IPS-18a (cell line): ENCODE measurements around the gene TP63.

Experiments
- H3K27ac ChIP-seq: one replicate; pipeline ENCODE4 v1.5.1; 2013; ENCODE audit warnings: low read length
- H3K27me3 ChIP-seq: one replicate; pipeline ENCODE4 v1.6.1; 2013; ENCODE audit warnings: mild to moderate bottlenecking, low read length; ENCODE audit not compliant: control insufficient read depth, insufficient read depth
- H3K36me3 ChIP-seq: one replicate; pipeline ENCODE4 v1.6.1; 2013; ENCODE audit warnings: low read depth, low read length; ENCODE audit not compliant: control insufficient read depth
- H3K4me1 ChIP-seq: one replicate; pipeline ENCODE4 v1.6.1; 2013; ENCODE audit warnings: low read depth, low read length; ENCODE audit not compliant: control insufficient read depth
- H3K4me3 ChIP-seq: one replicate; pipeline ENCODE4 v1.5.1; 2013; ENCODE audit warnings: low read length
- H3K9ac ChIP-seq: one replicate; pipeline ENCODE4 v1.6.1; 2013; ENCODE audit warnings: mild to moderate bottlenecking, low read length, moderate library complexity
- H3K9me3 ChIP-seq: one replicate; pipeline ENCODE4 v1.6.1; 2013; ENCODE audit warnings: low read depth, low read length; ENCODE audit not compliant: control insufficient read depth

TP63 gene

DNA sequence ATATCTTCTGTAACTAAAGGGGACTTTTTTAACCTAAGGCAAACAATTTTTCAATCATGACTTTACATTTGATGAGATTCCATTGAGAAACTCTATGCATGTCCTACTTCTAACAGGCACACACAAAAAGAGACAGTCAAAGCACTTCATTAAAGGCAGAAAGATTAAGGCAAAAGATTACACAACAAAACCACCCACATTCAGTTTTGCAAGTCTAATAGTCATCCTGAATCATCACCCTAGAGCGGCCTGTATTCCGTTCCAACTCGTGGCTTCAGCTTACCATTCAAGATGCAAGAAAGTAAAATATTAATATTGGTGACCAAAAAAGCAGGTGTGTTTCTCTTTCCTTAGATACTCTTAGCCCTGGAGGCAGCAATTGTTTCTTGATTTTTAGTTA, 283.6 kb downstream of the TP63 start:
- Histone ChIP-seq H3K4me1 (no peaks in the 10 kb centered on the region), H3K27me3 (no peaks in the 10 kb centered on the region), H3K27ac (no peak overlapping the region), H3K4me3 (no peak overlapping the region), H3K9me3 (no peaks in the 10 kb centered on the region), H3K36me3 (no peaks in the 10 kb centered on the region), H3K9ac (no peak overlapping the region)

DNA sequence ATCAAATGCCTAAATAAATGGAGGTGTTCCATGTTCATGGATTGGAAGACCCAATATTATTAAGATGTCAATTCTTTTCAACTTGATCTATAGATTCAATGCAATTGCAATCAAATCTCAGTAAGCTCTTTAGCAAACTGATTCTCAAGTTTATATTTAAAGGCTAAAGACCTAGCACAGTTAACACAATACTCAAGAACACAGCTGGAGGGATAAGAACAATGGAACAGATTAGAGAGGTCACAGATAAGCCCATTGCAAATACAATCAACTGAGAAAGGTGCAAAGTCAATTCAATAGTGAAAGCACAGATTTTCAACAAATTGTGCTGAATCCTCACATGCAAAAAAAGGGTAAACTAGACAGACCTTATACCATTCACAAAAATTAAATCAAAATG, 290.6 kb downstream of the TP63 start:
- Histone ChIP-seq H3K9ac (no peak overlapping the region), H3K9me3 (no peaks in the 10 kb centered on the region), H3K27ac (no peak overlapping the region), H3K36me3 (no peaks in the 10 kb centered on the region), H3K27me3 (no peaks in the 10 kb centered on the region), H3K4me3 (no peak overlapping the region), H3K4me1 (no peaks in the 10 kb centered on the region)

DNA sequence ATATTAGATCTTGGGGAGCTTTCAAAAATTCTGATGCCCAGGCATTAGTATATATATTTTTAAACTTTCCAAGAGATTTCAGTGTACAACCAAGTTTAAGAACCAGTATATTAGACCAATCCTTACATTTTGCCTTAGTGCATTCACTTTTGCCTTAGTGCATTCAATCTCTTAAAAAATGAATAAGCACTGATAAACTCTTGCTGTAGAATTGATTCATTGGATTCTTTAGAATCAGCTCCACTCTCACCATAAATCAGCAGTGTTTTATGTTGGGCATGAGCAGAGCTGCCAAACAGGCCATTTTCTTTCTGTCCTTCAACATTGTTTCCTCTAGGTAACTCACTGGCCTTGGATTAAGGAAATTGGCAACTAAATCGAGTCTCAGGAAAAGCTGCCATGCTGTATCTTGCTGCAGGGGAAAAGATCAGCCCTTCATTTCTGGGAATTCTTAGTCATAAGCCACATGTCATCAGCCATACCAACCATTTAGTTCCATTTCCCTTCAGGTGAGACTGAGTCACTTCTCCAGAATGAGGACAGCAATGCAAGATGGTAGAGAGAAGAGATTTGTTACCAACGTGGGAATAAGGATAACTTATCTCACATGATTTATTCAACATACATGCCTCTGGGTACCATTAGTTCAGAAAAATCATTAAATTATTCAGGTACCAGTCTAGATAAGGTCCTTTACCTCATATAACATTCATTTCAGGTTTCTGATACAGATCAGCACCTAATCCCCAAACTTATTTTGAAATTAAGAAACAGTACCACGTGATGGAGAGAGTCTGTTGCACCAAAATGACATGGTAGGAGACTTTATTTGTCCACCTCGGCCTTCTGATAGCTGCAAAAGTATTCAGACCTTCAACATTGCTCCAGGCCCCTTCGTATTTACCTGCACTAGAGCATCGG, 297.0 kb downstream of the TP63 start:
- Histone ChIP-seq H3K4me3 (no peak overlapping the region), H3K27me3 (no peaks in the 10 kb centered on the region), H3K4me1 (no peaks in the 10 kb centered on the region), H3K36me3 (no peaks in the 10 kb centered on the region), H3K9ac (no peak overlapping the region), H3K27ac (no peak overlapping the region), H3K9me3 (no peaks in the 10 kb centered on the region)

DNA sequence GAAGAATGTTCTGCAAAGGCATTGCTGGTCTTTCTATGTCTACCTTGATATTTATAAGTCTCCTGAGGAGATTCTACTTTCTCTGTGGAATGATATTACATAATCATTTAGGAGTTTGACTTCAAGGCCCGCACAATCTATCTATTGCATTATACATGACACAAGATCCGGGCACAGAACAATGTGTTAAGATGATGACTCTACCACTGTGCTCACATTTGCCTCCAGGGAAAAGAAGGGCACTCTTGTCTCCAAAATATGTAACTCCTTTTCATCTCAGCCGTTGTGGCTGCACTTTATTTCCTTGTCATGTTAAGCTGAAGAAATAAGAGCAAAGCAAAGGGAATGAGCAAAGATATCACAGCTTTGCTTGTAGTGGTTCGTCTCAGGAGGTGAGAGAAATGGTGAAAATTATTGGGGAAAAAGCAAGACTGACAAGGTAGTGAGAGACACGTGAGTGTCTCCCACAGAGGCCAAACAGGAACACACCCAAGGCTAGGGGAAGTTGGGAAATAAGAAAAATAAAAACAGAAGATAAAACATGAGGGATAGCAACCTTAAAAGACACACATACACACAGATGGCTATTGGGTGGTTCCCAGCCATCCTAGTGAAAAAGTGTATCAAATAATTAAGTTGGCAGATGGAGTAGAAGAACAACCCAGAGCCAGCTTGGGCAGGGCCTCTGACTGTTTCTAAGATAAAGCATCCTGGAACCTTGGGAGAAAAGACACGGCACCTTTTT, 305.2 kb downstream of the TP63 start:
- no peaks in the 10 kb centered on the region for H3K27me3 ChIP-seq
- H3K9ac ChIP-seq, result no peak overlapping the region
- no peaks in the 10 kb centered on the region for H3K36me3 ChIP-seq
- no peaks in the 10 kb centered on the region for H3K4me1 ChIP-seq
- H3K9me3 ChIP-seq, result no peaks in the 10 kb centered on the region
- no peak overlapping the region for H3K27ac ChIP-seq
- H3K4me3 ChIP-seq, result no peak overlapping the region

DNA sequence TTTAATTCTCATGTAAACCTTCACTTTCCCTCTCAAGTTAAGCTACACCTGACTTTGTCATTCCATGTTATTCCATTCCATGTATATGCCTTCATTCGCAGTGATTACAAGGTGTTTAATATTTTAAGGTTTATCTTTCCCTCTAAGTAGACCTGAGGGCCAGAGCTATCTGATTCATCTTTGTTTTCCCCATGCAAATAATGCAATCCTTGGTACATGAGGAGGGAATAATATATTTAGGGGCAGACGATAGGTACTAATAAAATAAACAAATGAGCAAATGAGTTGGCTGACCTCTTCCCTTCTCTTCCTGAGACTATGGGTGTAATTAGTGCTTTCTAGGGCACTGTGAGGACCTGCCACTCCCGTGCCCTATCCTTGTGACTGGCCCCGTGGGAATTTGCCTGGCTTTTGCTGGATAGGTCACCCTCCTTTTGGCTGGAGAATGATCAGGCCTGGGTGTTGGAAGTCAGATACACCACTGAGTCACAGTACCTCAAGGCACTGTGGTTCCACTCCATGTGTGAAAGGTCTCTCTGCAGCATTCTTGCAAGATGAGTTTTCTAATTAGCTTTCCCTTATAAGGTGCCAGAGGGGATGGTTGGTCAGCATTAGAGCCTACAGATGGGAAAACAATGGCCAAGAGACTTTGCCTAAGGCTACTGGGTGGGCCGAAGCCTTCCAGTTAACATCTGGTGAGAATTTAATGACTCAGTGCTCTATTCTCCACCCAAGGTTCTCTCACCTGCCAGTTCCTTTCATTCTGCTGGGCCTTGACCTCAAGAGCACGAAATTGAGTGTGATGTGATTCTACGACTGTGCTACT, 306.3 kb downstream of the TP63 start:
- H3K4me3 ChIP-seq, result no peak overlapping the region
- H3K9me3 ChIP-seq, result no peaks in the 10 kb centered on the region
- no peaks in the 10 kb centered on the region for H3K36me3 ChIP-seq
- no peak overlapping the region for H3K9ac ChIP-seq
- H3K4me1 ChIP-seq, result no peaks in the 10 kb centered on the region
- no peak overlapping the region for H3K27ac ChIP-seq
- no peaks in the 10 kb centered on the region for H3K27me3 ChIP-seq

DNA sequence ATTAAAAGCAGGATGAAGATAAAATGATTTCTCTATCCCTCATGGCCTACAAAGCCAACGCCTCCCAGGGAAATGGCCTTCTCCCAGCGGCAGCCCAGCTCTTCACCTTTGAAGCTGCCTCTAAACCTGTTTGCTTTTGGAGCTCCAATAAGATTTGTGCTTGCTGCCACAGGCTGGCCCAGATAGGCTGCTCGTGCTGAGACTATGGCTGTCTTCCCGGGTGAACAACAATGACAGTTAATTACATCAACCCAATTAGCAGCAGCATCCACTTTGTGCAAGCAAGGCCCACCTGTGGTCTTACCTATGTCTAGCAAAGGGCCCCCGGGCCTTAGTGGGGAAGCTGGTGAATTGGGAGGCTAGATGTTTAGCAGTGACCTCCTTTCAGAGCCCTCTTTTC, 309.9 kb downstream of the TP63 start:
- no peak overlapping the region for H3K27ac ChIP-seq
- no peaks in the 10 kb centered on the region for H3K9me3 ChIP-seq
- no peaks in the 10 kb centered on the region for H3K36me3 ChIP-seq
- no peaks in the 10 kb centered on the region for H3K4me1 ChIP-seq
- H3K4me3 ChIP-seq, result no peak overlapping the region
- H3K9ac ChIP-seq, result no peak overlapping the region
- no peaks in the 10 kb centered on the region for H3K27me3 ChIP-seq

DNA sequence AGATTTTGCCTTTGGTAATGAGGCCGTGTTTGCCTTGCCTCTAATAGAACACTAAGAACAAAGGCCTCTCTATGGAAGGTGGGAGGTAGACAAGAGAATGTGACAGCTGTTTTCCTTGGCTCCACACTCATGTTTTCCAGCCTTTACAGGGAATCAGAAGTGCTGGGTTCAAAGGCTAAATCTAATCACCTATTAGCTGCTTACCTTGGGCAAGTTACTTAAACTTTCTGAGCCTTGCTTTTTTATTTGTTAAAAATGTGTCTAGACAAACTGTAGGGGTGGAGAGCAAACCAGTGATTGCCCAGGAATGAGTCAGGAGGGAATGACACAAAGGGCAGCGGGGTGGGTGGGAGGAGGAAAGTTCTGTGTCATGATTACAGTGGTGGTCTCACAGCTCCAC, 310.5 kb downstream of the TP63 start:
- Histone ChIP-seq H3K27ac (no peak overlapping the region), H3K9me3 (no peaks in the 10 kb centered on the region), H3K36me3 (no peaks in the 10 kb centered on the region), H3K27me3 (no peaks in the 10 kb centered on the region), H3K4me1 (no peaks in the 10 kb centered on the region), H3K4me3 (no peak overlapping the region), H3K9ac (no peak overlapping the region)

DNA sequence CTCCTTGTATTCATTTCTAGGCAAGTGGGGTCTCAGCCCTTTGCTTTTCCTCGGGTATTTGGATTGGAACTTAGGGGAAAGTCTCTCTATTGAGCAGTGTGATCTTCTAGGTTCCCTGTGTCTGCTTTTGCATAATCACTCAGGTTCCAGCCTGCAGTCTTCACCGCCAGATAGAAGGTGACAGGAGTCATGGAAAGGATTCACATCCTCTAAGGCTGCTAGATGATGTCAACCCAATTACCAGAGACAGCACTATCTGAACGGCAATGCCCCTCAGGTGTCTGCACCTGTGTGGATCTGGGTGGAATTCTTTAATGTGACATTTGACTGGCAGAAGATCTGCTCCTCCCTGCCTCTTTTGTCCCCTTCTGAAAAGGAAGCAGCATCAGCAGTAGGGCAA, 311.8 kb downstream of the TP63 start:
- Histone ChIP-seq H3K9ac (no peak overlapping the region), H3K27me3 (no peaks in the 10 kb centered on the region), H3K36me3 (no peaks in the 10 kb centered on the region), H3K4me1 (no peaks in the 10 kb centered on the region), H3K4me3 (no peak overlapping the region), H3K9me3 (no peaks in the 10 kb centered on the region), H3K27ac (no peak overlapping the region)

DNA sequence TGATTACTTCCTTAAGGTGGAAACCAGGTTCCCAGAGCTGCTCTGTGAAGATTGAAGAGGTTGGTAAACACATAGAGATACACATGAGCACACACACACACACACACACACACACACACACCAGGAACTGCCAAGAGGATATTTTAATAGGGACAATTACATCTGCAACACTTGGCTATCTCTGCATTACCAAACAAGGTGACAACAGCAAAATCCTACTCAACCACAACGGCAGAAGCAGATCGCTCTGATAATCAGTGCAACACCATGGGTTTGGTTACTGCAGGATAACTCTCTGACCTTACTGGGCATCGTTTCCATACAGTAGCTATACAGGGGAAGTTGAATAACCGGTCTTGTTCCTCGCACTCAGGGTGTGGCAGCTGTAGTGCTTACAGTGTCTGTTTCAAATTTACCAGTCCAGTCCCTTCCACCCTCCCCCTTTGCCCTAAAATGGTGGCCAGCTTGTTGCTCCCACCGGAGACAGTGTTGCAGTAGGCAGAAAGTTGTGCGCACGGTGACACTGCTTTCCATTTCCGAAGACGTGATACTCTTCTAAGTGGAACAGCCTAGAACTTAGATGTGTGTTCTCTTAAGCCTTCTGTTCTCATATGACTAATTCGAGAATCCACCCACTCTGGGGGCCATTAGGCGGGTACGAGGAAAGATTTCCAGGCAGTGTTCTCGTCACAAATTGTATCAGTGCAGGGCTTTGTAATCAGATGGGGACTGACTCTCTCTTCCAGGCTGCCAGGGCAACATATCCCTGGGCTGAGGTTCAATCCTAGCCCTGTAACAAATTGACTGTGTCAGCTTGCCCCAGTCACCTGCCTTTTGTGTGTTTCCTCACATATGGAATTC, 313.3 kb downstream of the TP63 start:
- H3K4me1 ChIP-seq, result no peaks in the 10 kb centered on the region
- H3K9me3 ChIP-seq, result no peaks in the 10 kb centered on the region
- no peak overlapping the region for H3K9ac ChIP-seq
- H3K27me3 ChIP-seq, result no peaks in the 10 kb centered on the region
- H3K4me3 ChIP-seq, result no peak overlapping the region
- H3K36me3 ChIP-seq, result no peaks in the 10 kb centered on the region
- H3K27ac ChIP-seq, result no peak overlapping the region

DNA sequence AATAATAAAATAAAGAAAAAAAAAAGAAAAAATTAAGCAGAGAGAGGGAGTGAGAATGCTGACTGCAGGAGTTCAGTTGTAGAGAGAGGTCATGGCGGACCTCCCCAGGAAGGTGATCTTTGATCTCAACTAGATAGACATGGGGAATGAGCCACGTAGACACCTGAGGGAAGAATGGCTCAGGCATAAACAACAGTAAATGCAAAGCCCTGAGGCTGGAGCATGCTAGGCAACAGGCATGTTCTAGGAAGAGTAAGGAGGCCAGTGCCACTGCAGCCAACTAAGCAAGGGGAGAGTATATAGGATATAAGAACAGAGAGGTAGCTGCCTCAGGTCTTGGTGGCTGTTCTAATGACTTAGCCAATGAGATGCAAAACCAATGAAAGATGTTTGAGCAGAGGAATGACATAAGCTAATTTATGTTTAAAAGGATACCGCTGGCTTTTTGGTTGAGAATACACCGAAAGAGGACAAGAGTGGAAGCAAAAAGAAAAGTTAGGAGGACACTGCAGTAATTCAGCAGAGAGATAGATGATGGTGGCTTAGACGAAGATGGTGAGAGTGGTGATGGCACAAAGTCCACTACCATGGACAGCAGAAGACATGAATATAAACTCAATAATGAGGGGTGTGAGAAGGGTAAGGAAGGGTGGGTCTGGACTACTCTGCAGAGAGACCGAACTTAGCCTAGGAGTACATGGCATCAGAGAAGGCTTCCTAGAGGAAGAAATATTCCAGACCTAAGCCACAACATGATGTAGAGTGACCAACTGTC, 314.9 kb downstream of the TP63 start:
- Histone ChIP-seq H3K27ac (no peak overlapping the region), H3K9ac (no peak overlapping the region), H3K36me3 (no peaks in the 10 kb centered on the region), H3K9me3 (no peaks in the 10 kb centered on the region), H3K4me1 (no peaks in the 10 kb centered on the region), H3K27me3 (no peaks in the 10 kb centered on the region), H3K4me3 (no peak overlapping the region)
